Hematopoietic multipotent progenitor cell treated with erythropoietin and hydrocortisone succinate and interleukin-3 and kit ligand, for 6 days (in vitro differentiated cells): ENCODE data around the gene COQ6.
"Not testable (repeated sequence)": the region's sequence is repeated elsewhere in the genome, so short reads cannot be mapped to it uniquely, and the experiment has no call there.

ENCODE experiments used
- DNase-seq: peaks from one replicate; pipeline ENCODE4 v3.0.0-alpha.2; 2015

Gene COQ6

GRCh38 chr14:73988656-73989055 is 38.6 kb downstream of the COQ6 start:
- not testable (repeated sequence) for DNase-seq

- DNase-seq, result no peak
Measured at GRCh38 chr14:73991092-73991491, 41.0 kb downstream of the COQ6 start.

GRCh38 chr14:73994926-73995325 is 44.8 kb downstream of the COQ6 start:
- DNase-seq, result not testable (repeated sequence)

GRCh38 chr14:73995977-73996378 is 45.9 kb downstream of the COQ6 start:
- DNase-seq, result no peak

- DNase-seq, result no peak
Measured at GRCh38 chr14:73996731-73997107, 46.6 kb downstream of the COQ6 start.

- no peak for DNase-seq
Measured at GRCh38 chr14:73997108-73997943, 47.2 kb downstream of the COQ6 start.

GRCh38 chr14:73997944-73998447 is 47.9 kb downstream of the COQ6 start:
- no peak for DNase-seq

- no peak for DNase-seq
Measured at GRCh38 chr14:73998726-73999125, 48.6 kb downstream of the COQ6 start.

- not testable (repeated sequence) for DNase-seq
Measured at GRCh38 chr14:74005664-74006063, 55.6 kb downstream of the COQ6 start.

- DNase-seq, result no peak
Measured at GRCh38 chr14:74008843-74009499, 58.9 kb downstream of the COQ6 start.
